SKM-1 treated with dmso at 0.1 percent for 144 hours (cell line): ENCODE data around the gene CNOT3.
A peak's percentile ranks its signal among the peaks of the same experiment; 100 is the strongest.

Experiments used
- DNase-seq: peaks from one replicate; lab custom pipeline; 2025; ENCODE audit not compliant: unreplicated experiment; lab: John Stamatoyannopoulos, UW

Gene CNOT3

GRCh38 chr19:54121259-54121658 is 16.3 kb upstream of the CNOT3 start:
- DNase-seq, result no peak

GRCh38 chr19:54123682-54124081 is 13.9 kb upstream of the CNOT3 start:
- DNase-seq, result no peak

- DNase-seq, result no peak
Observed at GRCh38 chr19:54124393-54124792, 13.2 kb upstream of the CNOT3 start.

- DNase-seq, result no peak
Observed at GRCh38 chr19:54125713-54126112, 11.8 kb upstream of the CNOT3 start.

GRCh38 chr19:54127688-54128440 is 9.7 kb upstream of the CNOT3 start:
- no peak for DNase-seq

- no peak for DNase-seq
Observed at GRCh38 chr19:54128441-54128725, 9.2 kb upstream of the CNOT3 start.

- no peak for DNase-seq
Observed at GRCh38 chr19:54128796-54129616, 8.6 kb upstream of the CNOT3 start.

GRCh38 chr19:54129617-54129996 is 8.0 kb upstream of the CNOT3 start:
- no peak for DNase-seq

GRCh38 chr19:54133312-54133956 is 4.1 kb upstream of the CNOT3 start:
- DNase-seq, result no peak

- no peak for DNase-seq
Observed at GRCh38 chr19:54133957-54134590, 3.5 kb upstream of the CNOT3 start.

GRCh38 chr19:54136086-54136863 is 1.3 kb upstream of the CNOT3 start:
- no peak for DNase-seq

GRCh38 chr19:54136864-54137698 is 481 bp upstream of the CNOT3 start:
- peak; percentile 95 for DNase-seq

GRCh38 chr19:54138489-54139256 is 1.1 kb downstream of the CNOT3 start:
- DNase-seq, result no peak

- DNase-seq, result no peak
Observed at GRCh38 chr19:54141356-54141755, 3.8 kb downstream of the CNOT3 start.

GRCh38 chr19:54142166-54142780 is 4.7 kb downstream of the CNOT3 start:
- no peak for DNase-seq

GRCh38 chr19:54145541-54146158 is 8.1 kb downstream of the CNOT3 start:
- no peak for DNase-seq

GRCh38 chr19:54147676-54148075 is 10.1 kb downstream of the CNOT3 start:
- DNase-seq, result no peak

GRCh38 chr19:54148158-54148557 is 10.6 kb downstream of the CNOT3 start:
- DNase-seq, result no peak
